ENCODE data around the gene FEN1.

DNA sequence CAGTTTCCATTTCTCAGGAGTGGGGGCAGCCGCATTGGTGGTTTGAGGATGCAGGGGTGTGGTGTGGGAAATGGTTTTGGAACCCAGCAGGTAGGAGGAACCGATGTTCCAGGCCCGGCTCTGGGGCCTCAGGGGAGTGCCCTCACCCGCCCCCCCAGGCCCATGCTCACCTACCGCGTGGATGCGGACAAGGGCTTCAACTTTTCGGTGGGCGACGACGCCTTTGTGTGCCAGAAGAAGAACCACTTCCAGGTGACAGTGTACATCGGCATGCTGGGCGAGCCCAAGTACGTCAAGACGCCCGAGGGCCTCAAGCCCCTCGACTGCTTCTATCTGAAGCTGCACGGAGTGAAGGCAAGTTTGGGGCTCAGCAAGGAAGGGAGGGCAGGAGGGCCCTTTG, 18.9 kb upstream of the FEN1 start:
- TF ChIP-seq, protein P1, sequence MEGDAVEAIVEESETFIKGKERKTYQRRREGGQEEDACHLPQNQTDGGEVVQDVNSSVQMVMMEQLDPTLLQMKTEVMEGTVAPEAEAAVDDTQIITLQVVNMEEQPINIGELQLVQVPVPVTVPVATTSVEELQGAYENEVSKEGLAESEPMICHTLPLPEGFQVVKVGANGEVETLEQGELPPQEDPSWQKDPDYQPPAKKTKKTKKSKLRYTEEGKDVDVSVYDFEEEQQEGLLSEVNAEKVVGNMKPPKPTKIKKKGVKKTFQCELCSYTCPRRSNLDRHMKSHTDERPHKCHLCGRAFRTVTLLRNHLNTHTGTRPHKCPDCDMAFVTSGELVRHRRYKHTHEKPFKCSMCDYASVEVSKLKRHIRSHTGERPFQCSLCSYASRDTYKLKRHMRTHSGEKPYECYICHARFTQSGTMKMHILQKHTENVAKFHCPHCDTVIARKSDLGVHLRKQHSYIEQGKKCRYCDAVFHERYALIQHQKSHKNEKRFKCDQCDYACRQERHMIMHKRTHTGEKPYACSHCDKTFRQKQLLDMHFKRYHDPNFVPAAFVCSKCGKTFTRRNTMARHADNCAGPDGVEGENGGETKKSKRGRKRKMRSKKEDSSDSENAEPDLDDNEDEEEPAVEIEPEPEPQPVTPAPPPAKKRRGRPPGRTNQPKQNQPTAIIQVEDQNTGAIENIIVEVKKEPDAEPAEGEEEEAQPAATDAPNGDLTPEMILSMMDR (IDR thresholded peaks at IDR 0.05; ENCODE audit: low read depth, low read length, missing input control): no peak
- TF ChIP-seq YY1 (IDR thresholded peaks at IDR 0.05): no peak
- TF ChIP-seq GABPA (IDR thresholded peaks at IDR 0.05 in 1 of 2, conservative IDR thresholded peaks at IDR 0.05 in 1 of 2): no peak
- TF ChIP-seq, protein P2, sequence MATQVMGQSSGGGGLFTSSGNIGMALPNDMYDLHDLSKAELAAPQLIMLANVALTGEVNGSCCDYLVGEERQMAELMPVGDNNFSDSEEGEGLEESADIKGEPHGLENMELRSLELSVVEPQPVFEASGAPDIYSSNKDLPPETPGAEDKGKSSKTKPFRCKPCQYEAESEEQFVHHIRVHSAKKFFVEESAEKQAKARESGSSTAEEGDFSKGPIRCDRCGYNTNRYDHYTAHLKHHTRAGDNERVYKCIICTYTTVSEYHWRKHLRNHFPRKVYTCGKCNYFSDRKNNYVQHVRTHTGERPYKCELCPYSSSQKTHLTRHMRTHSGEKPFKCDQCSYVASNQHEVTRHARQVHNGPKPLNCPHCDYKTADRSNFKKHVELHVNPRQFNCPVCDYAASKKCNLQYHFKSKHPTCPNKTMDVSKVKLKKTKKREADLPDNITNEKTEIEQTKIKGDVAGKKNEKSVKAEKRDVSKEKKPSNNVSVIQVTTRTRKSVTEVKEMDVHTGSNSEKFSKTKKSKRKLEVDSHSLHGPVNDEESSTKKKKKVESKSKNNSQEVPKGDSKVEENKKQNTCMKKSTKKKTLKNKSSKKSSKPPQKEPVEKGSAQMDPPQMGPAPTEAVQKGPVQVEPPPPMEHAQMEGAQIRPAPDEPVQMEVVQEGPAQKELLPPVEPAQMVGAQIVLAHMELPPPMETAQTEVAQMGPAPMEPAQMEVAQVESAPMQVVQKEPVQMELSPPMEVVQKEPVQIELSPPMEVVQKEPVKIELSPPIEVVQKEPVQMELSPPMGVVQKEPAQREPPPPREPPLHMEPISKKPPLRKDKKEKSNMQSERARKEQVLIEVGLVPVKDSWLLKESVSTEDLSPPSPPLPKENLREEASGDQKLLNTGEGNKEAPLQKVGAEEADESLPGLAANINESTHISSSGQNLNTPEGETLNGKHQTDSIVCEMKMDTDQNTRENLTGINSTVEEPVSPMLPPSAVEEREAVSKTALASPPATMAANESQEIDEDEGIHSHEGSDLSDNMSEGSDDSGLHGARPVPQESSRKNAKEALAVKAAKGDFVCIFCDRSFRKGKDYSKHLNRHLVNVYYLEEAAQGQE (IDR thresholded peaks at IDR 0.05): no peak
- TF ChIP-seq TAF1 (conservative IDR thresholded peaks at IDR 0.05): no peak
- TF ChIP-seq SP1 (IDR thresholded peaks at IDR 0.05): no peak
- TF ChIP-seq, protein P3, sequence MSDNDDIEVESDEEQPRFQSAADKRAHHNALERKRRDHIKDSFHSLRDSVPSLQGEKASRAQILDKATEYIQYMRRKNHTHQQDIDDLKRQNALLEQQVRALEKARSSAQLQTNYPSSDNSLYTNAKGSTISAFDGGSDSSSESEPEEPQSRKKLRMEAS (IDR thresholded peaks at IDR 0.05): no peak
- TF ChIP-seq, protein P4, sequence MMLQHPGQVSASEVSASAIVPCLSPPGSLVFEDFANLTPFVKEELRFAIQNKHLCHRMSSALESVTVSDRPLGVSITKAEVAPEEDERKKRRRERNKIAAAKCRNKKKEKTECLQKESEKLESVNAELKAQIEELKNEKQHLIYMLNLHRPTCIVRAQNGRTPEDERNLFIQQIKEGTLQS (IDR thresholded peaks at IDR 0.05): no peak
- no peak for TF ChIP-seq NR2F2 (IDR thresholded peaks at IDR 0.05)
- no peak for TF ChIP-seq FOXA1 (IDR thresholded peaks at IDR 0.05)
- no peak for TF ChIP-seq HNF4A (conservative IDR thresholded peaks at IDR 0.05)
- no peak for TF ChIP-seq RAD21 (IDR thresholded peaks at IDR 0.05)

Data from liver (tissue), 3 donors.